Measurements from ENCODE around the gene DLST.

GRCh38 chr14:74913393-74913910 is 31.7 kb downstream of the DLST start:
- TF ChIP-seq CTCF (conservative IDR thresholded peaks at IDR 0.05) (no peak), EZH2 (IDR thresholded peaks at IDR 0.05; ENCODE audit: low read depth) (no peak)
